DOHH2 (cell line): Measurements from ENCODE around the gene COL5A3.

Source experiments
- CTCF ChIP-seq: fragments of 200-600 bp; sonication (generic); IDR thresholded peaks from one replicate; pipeline ENCODE4 v1.5.1; 2014; ENCODE audit warnings: antibody characterized with exemption, mild to moderate bottlenecking, low read depth, low read length; ENCODE audit not compliant: poor library complexity, severe bottlenecking
- EZH2phosphoT487 ChIP-seq: fragments of 200-600 bp; sonication (generic); IDR thresholded peaks from 2 replicates; pipeline ENCODE4 v1.6.1; 2017; ENCODE audit warnings: borderline replicate concordance, mild to moderate bottlenecking, antibody characterized with exemption, low read length, moderate library complexity, mixed read lengths

GRCh38 chr19:10005632-10006334 is 4.5 kb downstream of the COL5A3 start:
- TF ChIP-seq CTCF (no peak), EZH2phosphoT487 (no peak)
